H1 (cell line): ENCODE data around the gene KCNT1. TPM values are rescaled to one million over a fixed set of nuclear protein-coding genes. Genes with fewer than 3 reads are reported as not detected.

ENCODE experiments used
- CTCF ChIA-PET: fragments of 300-600 bp; sonication (Branson Sonifier 250); formaldehyde crosslinking; loops from one replicate; lab custom pipeline; 2021; ENCODE audit not compliant: partially characterized antibody; lab: Charles Lee
- POLR2A ChIA-PET: fragments of 300-600 bp; sonication (Branson Sonifier 250); formaldehyde crosslinking; loops from one replicate; lab custom pipeline; 2021; ENCODE audit warnings: inconsistent platforms; ENCODE audit not compliant: partially characterized antibody; lab: Charles Lee
- DNase-seq, 2 experiments: peaks; one replicate each; pipeline versions ENCODE4 v3.0.0 to v3.0.0-alpha.2; 2010 to 2022; ENCODE audit warnings: low spot score in 2 of 2, low read depth in 1 of 2, mixed read lengths in 1 of 2
- FAIRE-seq: peaks from 2 replicates; lab custom pipeline; 2011; peaks lifted over from hg19 to GRCh38; lab: Jason Lieb, UNC
- H2AFZ ChIP-seq: 2 replicates; pipeline ENCODE4 v1.8.1; 2012; ENCODE audit warnings: low read length, inconsistent platforms
- H2AK5ac ChIP-seq: 2 replicates; pipeline ENCODE4 v1.6.1; 2013; ENCODE audit warnings: low read depth, low read length
- H2BK120ac ChIP-seq: replicated peaks from 2 replicates; pipeline ENCODE3; 2013; ENCODE audit warnings: low read depth, low read length, inconsistent platforms
- H2BK12ac ChIP-seq: 2 replicates; pipeline ENCODE4 v1.6.1; 2013; ENCODE audit warnings: low read depth, low read length
- H2BK15ac ChIP-seq: 2 replicates; pipeline ENCODE4 v1.6.1; 2013; ENCODE audit warnings: low read length
- H2BK20ac ChIP-seq: 2 replicates; pipeline ENCODE4 v1.6.1; 2013; ENCODE audit warnings: low read length
- H2BK5ac ChIP-seq: 2 replicates; pipeline ENCODE4 v1.6.1; 2013; ENCODE audit warnings: low read depth, low read length
- H3K14ac ChIP-seq: 2 replicates; pipeline ENCODE4 v1.6.1; 2013; ENCODE audit warnings: inconsistent platforms; ENCODE audit not compliant: insufficient read length
- H3K18ac ChIP-seq: 2 replicates; pipeline ENCODE4 v1.6.1; 2013; ENCODE audit warnings: low read length; ENCODE audit errors: extremely low read depth
- H3K23ac ChIP-seq: 2 replicates; pipeline ENCODE4 v1.6.1; 2013; ENCODE audit warnings: inconsistent platforms; ENCODE audit not compliant: insufficient read length
- H3K23me2 ChIP-seq: 2 replicates; pipeline ENCODE4 v1.6.1; 2013; ENCODE audit warnings: low read depth, low read length
- H3K27ac ChIP-seq: 2 replicates; pipeline ENCODE4 v1.6.1; 2011; ENCODE audit warnings: low read depth, low read length, inconsistent platforms
- H3K27me3 ChIP-seq, 4 experiments: replicated peaks in 1 of 4; 1 replicate in 1 of 4; 2 replicates in 3 of 4; pipeline versions ENCODE4 v1.6.1 to v1.8.1; 2011 to 2013; ENCODE audit warnings: low read length in 3 of 4, mild to moderate bottlenecking in 3 of 4, inconsistent platforms in 2 of 4, mixed read lengths in 2 of 4, moderate library complexity in 1 of 4; ENCODE audit not compliant: control insufficient read depth in 3 of 4, insufficient read depth in 3 of 4; ENCODE audit errors: extremely low read depth in 1 of 4
- H3K36me3 ChIP-seq, 4 experiments: 2 replicates each; pipeline versions ENCODE4 v1.6.1 to v1.8.1; 2011 to 2013; ENCODE audit warnings: mild to moderate bottlenecking in 4 of 4, low read length in 3 of 4, moderate library complexity in 2 of 4, control low read depth in 1 of 4, inconsistent platforms in 1 of 4; ENCODE audit not compliant: insufficient read depth in 4 of 4, control insufficient read depth in 2 of 4
- H3K4ac ChIP-seq: replicated peaks from 2 replicates; pipeline ENCODE3; 2013; ENCODE audit warnings: low read length, low read depth, mixed read lengths, inconsistent platforms; ENCODE audit not compliant: insufficient read length
- H3K4me1 ChIP-seq, 4 experiments: replicated peaks in 1 of 4; 1 replicate in 1 of 4; 2 replicates in 3 of 4; pipeline versions ENCODE4 v1.6.1 to v1.8.1; 2011 to 2013; ENCODE audit warnings: low read length in 3 of 4, inconsistent platforms in 2 of 4, mixed read lengths in 1 of 4; ENCODE audit not compliant: insufficient read depth in 4 of 4, control insufficient read depth in 3 of 4
- H3K4me2 ChIP-seq, 2 experiments: 2 replicates each; pipeline versions ENCODE4 v1.6.1 to v1.8.1; 2011 to 2013; ENCODE audit warnings: low read depth in 2 of 2, low read length in 2 of 2, control low read depth in 1 of 2, inconsistent platforms in 1 of 2, mild to moderate bottlenecking in 1 of 2; ENCODE audit not compliant: insufficient read depth in 1 of 2
- H3K4me3 ChIP-seq, 4 experiments: fragments of 200-600, 300-600 bp in 1 of 4; sonication (generic), shearing (Covaris generic), sonication (Bioruptor Twin) in 1 of 4; 2 replicates each; pipeline versions ENCODE4 v1.5.1 to v1.8.1; 2011 to 2016; ENCODE audit warnings: low read length in 4 of 4, low read depth in 3 of 4, control low read depth in 2 of 4, inconsistent platforms in 2 of 4, mild to moderate bottlenecking in 2 of 4, mixed read lengths in 1 of 4, moderate library complexity in 1 of 4; ENCODE audit not compliant: insufficient read depth in 2 of 4; ENCODE audit errors: extremely low read depth in 1 of 4
- H3K56ac ChIP-seq: replicated peaks from 2 replicates; pipeline ENCODE3; 2013; ENCODE audit warnings: low read depth, mild to moderate bottlenecking, mixed read lengths, low read length, inconsistent platforms; ENCODE audit not compliant: insufficient read length
- H3K79me1 ChIP-seq: 2 replicates; pipeline ENCODE4 v1.6.1; 2013; ENCODE audit warnings: low read depth, low read length, control low read depth
- H3K79me2 ChIP-seq, 2 experiments: 2 replicates each; pipeline versions ENCODE4 v1.6.1 to v1.8.1; 2012 to 2013; ENCODE audit warnings: low read length in 2 of 2, mild to moderate bottlenecking in 2 of 2, inconsistent platforms in 1 of 2; ENCODE audit not compliant: insufficient read depth in 2 of 2, control insufficient read depth in 1 of 2
- H3K9ac ChIP-seq, 4 experiments: replicated peaks in 1 of 4; 1 replicate in 1 of 4; 2 replicates in 3 of 4; pipeline versions ENCODE4 v1.6.1 to v1.8.1; 2011 to 2013; ENCODE audit warnings: low read depth in 3 of 4, low read length in 3 of 4, control low read depth in 2 of 4, mild to moderate bottlenecking in 2 of 4, moderate library complexity in 2 of 4, inconsistent platforms in 1 of 4; ENCODE audit errors: extremely low read depth in 1 of 4
- H3K9me3 ChIP-seq, 2 experiments: 2 replicates each; pipeline versions ENCODE4 v1.6.1 to v1.8.1; 2012 to 2013; ENCODE audit warnings: mild to moderate bottlenecking in 2 of 2, moderate library complexity in 2 of 2, control low read depth in 1 of 2, inconsistent platforms in 1 of 2, low read depth in 1 of 2, low read length in 1 of 2, mixed read lengths in 1 of 2; ENCODE audit not compliant: insufficient read depth in 2 of 2
- H4K20me1 ChIP-seq, 2 experiments: replicated peaks in 1 of 2; 2 replicates each; pipeline versions ENCODE3 to v1.8.1; 2011 to 2013; ENCODE audit warnings: inconsistent platforms in 2 of 2, low read length in 2 of 2, mild to moderate bottlenecking in 1 of 2; ENCODE audit not compliant: insufficient read depth in 2 of 2, control insufficient read depth in 1 of 2
- H4K5ac ChIP-seq: 2 replicates; pipeline ENCODE4 v1.6.1; 2013; ENCODE audit warnings: low read length, low read depth, mixed read lengths, inconsistent platforms; ENCODE audit not compliant: insufficient read length
- H4K8ac ChIP-seq: 2 replicates; pipeline ENCODE4 v1.8.0; 2013; ENCODE audit warnings: mild to moderate bottlenecking, moderate library complexity, low read length, inconsistent platforms; ENCODE audit not compliant: insufficient read depth; ENCODE audit errors: extremely low read depth
- H4K91ac ChIP-seq: replicated peaks from 2 replicates; pipeline ENCODE3; 2013; ENCODE audit warnings: low read length, mixed read lengths, inconsistent platforms; ENCODE audit not compliant: insufficient read length
- CEBPB ChIP-seq: IDR thresholded peaks from 2 replicates; pipeline ENCODE4 v1.6.1; 2012; ENCODE audit warnings: low read depth, low read length
- CHD1 ChIP-seq: IDR thresholded peaks from 2 replicates; pipeline ENCODE4 v1.6.1; 2012; ENCODE audit warnings: low read depth, low read length, improper control_type of control experiment
- NRF1 ChIP-seq: IDR thresholded peaks from 2 replicates; pipeline ENCODE4 v1.6.1; 2011; ENCODE audit warnings: mild to moderate bottlenecking, low read depth, low read length, improper control_type of control experiment
- PHF8 ChIP-seq: fragments of 200-600 bp; sonication (generic); conservative IDR thresholded peaks from 2 replicates; pipeline ENCODE4 v1.7.1; 2012; ENCODE audit warnings: low read depth, mild to moderate bottlenecking, inconsistent platforms, low read length, moderate library complexity
- RNF2 ChIP-seq: fragments of 200-900, 300-1000 bp; sonication (generic); IDR thresholded peaks from 2 replicates; pipeline ENCODE4 v1.7.1; 2016; ENCODE audit warnings: borderline replicate concordance, low read depth, mild to moderate bottlenecking, antibody characterized with exemption, low read length; ENCODE audit not compliant: poor library complexity, severe bottlenecking; ENCODE audit errors: missing control alignments
- SAP30 ChIP-seq: fragments of 300-600 bp; sonication (generic); IDR thresholded peaks from 2 replicates; pipeline ENCODE4 v1.7.1; 2012; ENCODE audit warnings: low read length, moderate library complexity, mild to moderate bottlenecking, inconsistent platforms; ENCODE audit not compliant: insufficient read depth, insufficient replicate concordance
- SP1 ChIP-seq: IDR thresholded peaks from 2 replicates; pipeline ENCODE4 v1.6.1; 2011; ENCODE audit warnings: low read depth, low read length
- SUZ12 ChIP-seq: fragments of 200-600 bp; sonication (generic); IDR thresholded peaks from 2 replicates; pipeline ENCODE4 v1.6.1; 2012; ENCODE audit warnings: mild to moderate bottlenecking, inconsistent platforms, low read length, moderate library complexity, mixed read lengths
- TEAD4 ChIP-seq: IDR thresholded peaks from 2 replicates; pipeline ENCODE4 v1.6.1; 2012; ENCODE audit warnings: low read depth, low read length, inconsistent platforms, mixed read lengths
- WGBS, 2 experiments: shearing (Covaris generic) in 1 of 2; methylation state at CpG; one replicate each; pipeline versions ENCODE4 v1.1.6 to v1.1.7; 2013 to 2015; ENCODE audit warnings: low lambda C conversion rate in 2 of 2, mixed read lengths in 2 of 2, inconsistent platforms in 1 of 2, low coverage in 1 of 2, missing lambda C conversion rate in 1 of 2; ENCODE audit not compliant: insufficient replicate concordance in 2 of 2, insufficient coverage in 1 of 2, insufficient read length in 1 of 2; ENCODE audit errors: extremely low coverage in 1 of 2, missing lambda C conversion rate in 1 of 2; 5-methylcytosine and 5-hydroxymethylcytosine counted together
- polyA plus RNA-seq, 7 experiments: library from polyadenylated mRNA; depleted of rRNA in 3 of 7; stranded (reverse) in 5 of 7; unstranded in 2 of 7; fragments of >200 nt in 5 of 7; fragments of 200-250 nt in 2 of 7; gene quantifications; 1 replicate in 5 of 7; 2 replicates in 1 of 7; 4 replicates in 1 of 7; pipeline versions ENCODE4 v1.2.1 to v1.2.3, GENCODE V29; 2011 to 2013; ENCODE audit warnings: missing spikeins in 2 of 7, mixed read lengths in 2 of 7
- total RNA-seq: library from RNA; stranded (reverse); fragmentation: NEBNext Ultra II Directional; extraction: Animal tissue kit (Norgen Biotek cat#: 25700); gene quantifications from 2 replicates; pipeline ENCODE4 v1.2.1, GENCODE V29; 2021

KCNT1 gene
- total and polyA plus RNA-seq, 2 of the 8 experiments (the other 6 are each of a cell fraction or from before 2014, with no cell fraction given) = 0.13 to 0.20 TPM

GRCh38 chr9:135789838-135790291 lies 87.9 kb downstream of the KCNT1 start:
- Histone ChIP-seq H3K23me2 (no peaks in the 10 kb centered on the region), H3K23ac (no peak overlapping the region), H3K18ac (no peak overlapping the region)
- TF ChIP-seq CHD1 (no peak), CEBPB (no peak), SUZ12 (no peak), NRF1 (no peak), RNF2 (no peak), SP1 (no peak), PHF8 (no peak), SAP30 (no peak), TEAD4 (no peak)
- TF ChIP-seq, all 59 proteins: peak for 0
- H3K36me3 ChIP-seq = no peaks in the 10 kb centered on the region
- no peak overlapping the region for H3K14ac ChIP-seq
- H2AK5ac ChIP-seq = no peak overlapping the region
- H3K27me3 ChIP-seq = no peaks in the 10 kb centered on the region
- 91% methylated on average over 10 of the region's 13 CpGs; no CpG with 5 or more reads in 1 of the 2 experiments for WGBS, 2 experiments
- no peak overlapping the region for H3K4me3 ChIP-seq
- H2AFZ ChIP-seq = no peak overlapping the region
- no peak overlapping the region for H3K4me2 ChIP-seq
- no peak overlapping the region for H2BK15ac ChIP-seq
- no peak overlapping the region for H2BK20ac ChIP-seq
- H3K79me1 ChIP-seq = no peaks in the 10 kb centered on the region
- no peak overlapping the region for H3K4ac ChIP-seq
- POLR2A ChIA-PET = interaction anchor here (0.9 to 1.2 kb wide), 2 partner anchors 29 to 89 kb away, joined by 3 read pairs; no protein-coding TSS in a partner anchor
- no peaks in the 10 kb centered on the region for H3K4me1 ChIP-seq
- H4K5ac ChIP-seq = no peak overlapping the region
- no peak overlapping the region for H2BK12ac ChIP-seq
- H4K8ac ChIP-seq = no peak overlapping the region
- no peaks in the 10 kb centered on the region for H3K79me2 ChIP-seq
- H3K9ac ChIP-seq = no peak overlapping the region
- H2BK120ac ChIP-seq = no peak overlapping the region
- CTCF ChIA-PET = interaction anchor here (0.8 to 3.6 kb wide), 8 partner anchors 8 to 186 kb away, joined by 3 to 32 read pairs (median 4); no protein-coding TSS in a partner anchor
- H3K56ac ChIP-seq = no peak overlapping the region
- DNase-seq (no peak), FAIRE-seq (no peak)
- H4K91ac ChIP-seq = no peak overlapping the region
- no peak overlapping the region for H2BK5ac ChIP-seq
- no peaks in the 10 kb centered on the region for H3K9me3 ChIP-seq
- no peaks in the 10 kb centered on the region for H4K20me1 ChIP-seq
- no peak overlapping the region for H3K27ac ChIP-seq
